CD4-positive, alpha-beta T cell (primary cell): ENCODE results near the gene ABCG1. TPM values are rescaled to one million over a fixed set of nuclear protein-coding genes. Genes with fewer than 3 reads are reported as not detected.

ENCODE experiments used
- ATAC-seq: fragments of 200-7000 bp; cut with Tn5 transposase; one replicate; pipeline ENCODE4 v1.10.0; 2022; ENCODE audit warnings: mild to moderate bottlenecking; ENCODE audit not compliant: poor library complexity
- CTCF ChIA-PET: fragments of 350-600 bp; sonication (Branson Sonifier 250); formaldehyde crosslinking; loops from one replicate; lab custom pipeline; 2021; ENCODE audit warnings: antibody characterized with exemption, inconsistent platforms; lab: Charles Lee
- POLR2A ChIA-PET: fragments of 350-600 bp; sonication (Branson Sonifier 250); formaldehyde crosslinking; loops from one replicate; lab custom pipeline; 2021; ENCODE audit warnings: antibody characterized with exemption, inconsistent platforms; lab: Charles Lee
- DNase-seq, 14 experiments: peaks; one replicate each; pipeline ENCODE4 v3.0.0-alpha.2; 2013 to 2020; ENCODE audit warnings: mixed read lengths in 2 of 14
- H3K27ac ChIP-seq, 2 donors: one replicate each; pipeline versions ENCODE4 v1.5.1 to v1.7.0; 2013; ENCODE audit warnings: low read length in 2 of 2, low read depth in 1 of 2, mild to moderate bottlenecking in 1 of 2
- H3K27me3 ChIP-seq, 2 experiments: 1 replicate in 1 of 2; 2 replicates in 1 of 2; pipeline versions ENCODE4 v1.6.1 to v1.7.0; 2013; ENCODE audit warnings: low read length in 2 of 2, control low read depth in 1 of 2, mild to moderate bottlenecking in 1 of 2, moderate library complexity in 1 of 2; ENCODE audit not compliant: insufficient read depth in 2 of 2, control insufficient read depth in 1 of 2
- H3K36me3 ChIP-seq: one replicate; pipeline ENCODE4 v1.6.1; 2013; ENCODE audit warnings: low read length, control low read depth; ENCODE audit not compliant: insufficient read depth
- H3K4me1 ChIP-seq: one replicate; pipeline ENCODE4 v1.6.1; 2013; ENCODE audit warnings: low read length, control low read depth; ENCODE audit not compliant: insufficient read depth
- H3K4me3 ChIP-seq: one replicate; pipeline ENCODE4 v1.5.1; 2013; ENCODE audit warnings: mild to moderate bottlenecking, low read length, moderate library complexity
- H3K9me3 ChIP-seq, 2 experiments: 1 replicate in 1 of 2; 2 replicates in 1 of 2; pipeline versions ENCODE4 v1.6.1 to v1.7.0; 2013; ENCODE audit warnings: low read length in 2 of 2, mild to moderate bottlenecking in 2 of 2, control low read depth in 1 of 2, moderate library complexity in 1 of 2; ENCODE audit not compliant: control insufficient read depth in 1 of 2, insufficient read depth in 1 of 2
- H3K27ac Mint-ChIP-seq: one replicate; pipeline ENCODE4 v1.8.0; 2020; ENCODE audit warnings: mixed read lengths
- H3K27me3 Mint-ChIP-seq: one replicate; pipeline ENCODE4 v1.8.0; 2021; ENCODE audit warnings: mixed read lengths
- H3K36me3 Mint-ChIP-seq: one replicate; pipeline ENCODE4 v1.8.0; 2021; ENCODE audit warnings: low read depth, mixed read lengths
- H3K4me1 Mint-ChIP-seq: one replicate; pipeline ENCODE4 v1.8.0; 2021; ENCODE audit warnings: low read depth, mixed read lengths
- H3K4me3 Mint-ChIP-seq: one replicate; pipeline ENCODE4 v1.8.0; 2020; ENCODE audit warnings: mild to moderate bottlenecking, mixed read lengths
- H3K9me3 Mint-ChIP-seq: one replicate; pipeline ENCODE4 v1.8.0; 2020; ENCODE audit warnings: mixed read lengths
- intact Hi-C, 2 experiments: fragments of 100-400 bp; cut with DNase I in 1 of 2; cut with micrococcal nuclease in 1 of 2; formaldehyde crosslinking; loops; one replicate each; pipeline versions ENCODE4 v1.15.1 to v1.9.0; 2023 to 2025; cut with DNase I, micrococcal nuclease
- total RNA-seq, 174 experiments: library from RNA in 2 of 174; stranded (reverse) in 2 of 174; gene quantifications; one replicate each; pipeline ENCODE4 v1.2.3 and lab custom pipeline; 2021 to 2026
- TF ChIP-seq, protein P1 (sequence below): fragments of 200-600 bp; IDR thresholded peaks from one replicate; pipeline ENCODE4 v1.8.0; 2022; ENCODE audit warnings: antibody characterized with exemption, mild to moderate bottlenecking

ABCG1 gene
- total RNA-seq, 2 experiments from 2014 or later = 109 to 116 TPM

DNA sequence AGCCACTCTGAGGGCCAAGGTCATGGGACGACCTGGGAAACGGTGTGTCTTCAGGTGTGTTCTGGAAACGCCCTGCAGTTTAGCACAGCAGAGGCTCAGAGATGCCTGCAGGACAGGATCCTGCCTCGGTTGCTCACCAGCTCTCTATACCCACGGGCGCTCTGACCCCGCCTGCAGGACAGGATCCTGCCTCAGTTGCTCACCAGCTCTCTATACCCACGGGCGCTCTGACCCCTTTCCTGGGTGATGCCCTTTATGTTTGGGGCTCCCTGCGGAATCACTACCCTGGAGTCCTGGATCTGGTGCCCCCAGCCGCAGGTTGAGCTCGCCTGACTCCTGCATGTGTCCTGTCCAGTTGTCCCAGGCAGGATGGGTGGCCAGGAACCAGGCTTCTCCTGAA is 63.8 kb downstream of the ABCG1 start:
- ATAC-seq (no peak), DNase-seq (no peak)
- TF ChIP-seq, protein P1, sequence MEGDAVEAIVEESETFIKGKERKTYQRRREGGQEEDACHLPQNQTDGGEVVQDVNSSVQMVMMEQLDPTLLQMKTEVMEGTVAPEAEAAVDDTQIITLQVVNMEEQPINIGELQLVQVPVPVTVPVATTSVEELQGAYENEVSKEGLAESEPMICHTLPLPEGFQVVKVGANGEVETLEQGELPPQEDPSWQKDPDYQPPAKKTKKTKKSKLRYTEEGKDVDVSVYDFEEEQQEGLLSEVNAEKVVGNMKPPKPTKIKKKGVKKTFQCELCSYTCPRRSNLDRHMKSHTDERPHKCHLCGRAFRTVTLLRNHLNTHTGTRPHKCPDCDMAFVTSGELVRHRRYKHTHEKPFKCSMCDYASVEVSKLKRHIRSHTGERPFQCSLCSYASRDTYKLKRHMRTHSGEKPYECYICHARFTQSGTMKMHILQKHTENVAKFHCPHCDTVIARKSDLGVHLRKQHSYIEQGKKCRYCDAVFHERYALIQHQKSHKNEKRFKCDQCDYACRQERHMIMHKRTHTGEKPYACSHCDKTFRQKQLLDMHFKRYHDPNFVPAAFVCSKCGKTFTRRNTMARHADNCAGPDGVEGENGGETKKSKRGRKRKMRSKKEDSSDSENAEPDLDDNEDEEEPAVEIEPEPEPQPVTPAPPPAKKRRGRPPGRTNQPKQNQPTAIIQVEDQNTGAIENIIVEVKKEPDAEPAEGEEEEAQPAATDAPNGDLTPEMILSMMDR = no peak
- Histone ChIP-seq H3K4me1 (no peaks in the 10 kb centered on the region), H3K4me3 (no peak overlapping the region), H3K27me3 (no peaks in the 10 kb centered on the region), H3K36me3 (peaks cover 65% of the 10 kb centered on the region), H3K27ac (no peak overlapping the region), H3K9me3 (no peaks in the 10 kb centered on the region)
- intact Hi-C loops = no loop called here
- H3K4me1 Mint-ChIP-seq = no peaks in the 10 kb centered on the region
- no peak overlapping the region for H3K27ac Mint-ChIP-seq
- no peaks in the 10 kb centered on the region for H3K27me3 Mint-ChIP-seq
- POLR2A ChIA-PET = no interaction called here
- H3K36me3 Mint-ChIP-seq = peaks cover 84% of the 10 kb centered on the region
- no peak overlapping the region for H3K4me3 Mint-ChIP-seq
- H3K9me3 Mint-ChIP-seq = no peaks in the 10 kb centered on the region
- CTCF ChIA-PET = no interaction called here

DNA sequence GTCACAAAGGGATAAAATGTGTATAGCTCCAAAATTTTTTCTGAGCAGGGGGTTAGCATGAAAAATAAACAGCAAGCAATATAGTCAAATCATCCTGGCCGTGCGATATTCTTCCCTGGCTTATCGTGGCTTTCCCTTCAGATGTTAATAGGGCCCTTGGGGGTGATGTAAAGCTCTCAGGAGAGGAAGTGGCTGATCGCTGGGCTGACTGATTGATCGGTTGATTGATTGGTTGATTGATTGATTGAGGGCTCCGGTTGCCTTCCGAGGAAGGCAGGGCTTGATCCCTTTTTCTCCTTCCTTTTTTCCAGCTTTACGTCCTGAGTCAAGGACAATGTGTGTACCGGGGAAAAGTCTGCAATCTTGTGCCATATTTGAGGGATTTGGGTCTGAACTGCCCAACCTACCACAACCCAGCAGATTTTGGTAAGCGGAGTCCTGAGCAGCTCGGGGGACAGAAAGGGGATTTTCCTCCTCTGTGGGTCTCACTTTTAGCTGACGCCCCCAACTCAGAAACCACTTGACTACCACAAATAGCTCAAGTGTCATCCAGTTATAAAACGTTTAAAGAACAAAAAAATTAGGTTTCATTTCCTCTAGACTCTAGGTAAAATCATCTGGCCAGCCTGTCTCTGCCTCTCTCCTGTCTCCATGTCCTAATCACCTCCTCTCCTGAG is 66.8 kb downstream of the ABCG1 start:
- no peaks in the 10 kb centered on the region for H3K9me3 ChIP-seq
- Mint-ChIP-seq H3K27ac (no peak overlapping the region), H3K4me3 (no peak overlapping the region), H3K27me3 (no peaks in the 10 kb centered on the region), H3K4me1 (no peaks in the 10 kb centered on the region), H3K36me3 (peaks cover 87% of the 10 kb centered on the region), H3K9me3 (no peaks in the 10 kb centered on the region)
- TF ChIP-seq, protein P1 = no peak
- H3K4me3 ChIP-seq = no peak overlapping the region
- DNase-seq (no peak), ATAC-seq (no peak)
- intact Hi-C loops = no loop called here
- no peaks in the 10 kb centered on the region for H3K27me3 ChIP-seq
- ChIA-PET POLR2A (no interaction called here), CTCF (no interaction called here)
- no peaks in the 10 kb centered on the region for H3K4me1 ChIP-seq
- H3K27ac ChIP-seq = no peak overlapping the region
- peaks cover 68% of the 10 kb centered on the region for H3K36me3 ChIP-seq

DNA sequence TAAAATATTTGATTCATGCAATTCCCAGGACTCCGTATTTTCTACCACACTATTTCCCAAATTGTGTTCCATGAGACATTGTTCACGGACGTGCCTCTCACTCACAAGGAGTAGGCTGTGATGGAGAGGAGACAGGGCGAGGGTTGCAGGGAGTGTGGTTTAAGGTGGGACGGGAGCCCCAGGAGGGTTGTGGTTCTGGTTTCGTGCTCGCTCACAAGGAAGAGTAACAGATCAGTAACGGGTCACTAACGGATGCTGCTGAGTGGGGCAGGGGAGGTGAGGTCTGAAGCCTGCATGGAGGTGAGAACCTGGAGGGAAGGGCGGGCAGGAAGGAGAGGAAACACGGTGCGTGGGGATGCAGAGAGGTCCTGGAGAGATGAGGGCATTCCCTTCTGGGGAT is 67.5 kb downstream of the ABCG1 start:
- POLR2A ChIA-PET = no interaction called here
- Mint-ChIP-seq H3K9me3 (no peaks in the 10 kb centered on the region), H3K4me1 (no peaks in the 10 kb centered on the region), H3K4me3 (no peak overlapping the region), H3K27ac (no peak overlapping the region), H3K36me3 (peaks cover 94% of the 10 kb centered on the region), H3K27me3 (no peaks in the 10 kb centered on the region)
- ATAC-seq (no peak), DNase-seq (no peak)
- intact Hi-C loops = no loop called here
- H3K9me3 ChIP-seq = no peaks in the 10 kb centered on the region
- TF ChIP-seq, protein P1 = no peak
- H3K27ac ChIP-seq = no peak overlapping the region
- CTCF ChIA-PET = no interaction called here
- H3K36me3 ChIP-seq = peaks cover 72% of the 10 kb centered on the region
- H3K27me3 ChIP-seq = no peaks in the 10 kb centered on the region
- H3K4me1 ChIP-seq = no peaks in the 10 kb centered on the region
- no peak overlapping the region for H3K4me3 ChIP-seq
